OCI-LY7 (cell line): ENCODE measurements around the gene FLG2.

Experiments used
- EZH2phosphoT487 ChIP-seq: fragments of 200-600 bp; sonication (generic); IDR thresholded peaks from 2 replicates; pipeline ENCODE4 v1.6.1; 2018; ENCODE audit warnings: low read depth, borderline replicate concordance, mild to moderate bottlenecking, mixed run types, antibody characterized with exemption, low read length, moderate library complexity, mixed read lengths
- TF ChIP-seq, protein P1 (sequence below): fragments of 200-600 bp; sonication (generic); conservative IDR thresholded peaks from 2 replicates; pipeline ENCODE4 v1.5.1; 2014; ENCODE audit warnings: mild to moderate bottlenecking, antibody characterized with exemption, low read length, moderate library complexity, mixed read lengths

DNA sequence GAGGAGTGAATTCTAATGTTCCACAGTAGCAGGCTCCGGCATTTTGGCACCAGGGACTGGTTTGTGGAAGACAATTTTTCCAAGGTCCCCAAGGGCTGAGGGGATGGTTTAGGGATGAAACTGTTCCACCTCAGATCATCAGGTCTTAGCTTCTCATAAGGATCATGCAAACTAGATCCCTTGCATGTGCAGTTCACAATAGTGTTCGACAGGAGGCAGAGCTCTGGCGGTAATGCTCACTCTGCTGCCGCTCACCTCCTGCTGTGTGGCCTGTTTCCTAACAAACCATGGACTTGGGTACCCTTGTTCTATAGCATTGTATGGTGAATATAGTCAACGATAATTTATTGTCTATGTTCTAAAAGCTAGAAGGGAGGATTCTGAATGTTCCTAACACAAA lies 37.7 kb upstream of the FLG2 start:
- no peak for TF ChIP-seq EZH2phosphoT487
- TF ChIP-seq, protein P1, sequence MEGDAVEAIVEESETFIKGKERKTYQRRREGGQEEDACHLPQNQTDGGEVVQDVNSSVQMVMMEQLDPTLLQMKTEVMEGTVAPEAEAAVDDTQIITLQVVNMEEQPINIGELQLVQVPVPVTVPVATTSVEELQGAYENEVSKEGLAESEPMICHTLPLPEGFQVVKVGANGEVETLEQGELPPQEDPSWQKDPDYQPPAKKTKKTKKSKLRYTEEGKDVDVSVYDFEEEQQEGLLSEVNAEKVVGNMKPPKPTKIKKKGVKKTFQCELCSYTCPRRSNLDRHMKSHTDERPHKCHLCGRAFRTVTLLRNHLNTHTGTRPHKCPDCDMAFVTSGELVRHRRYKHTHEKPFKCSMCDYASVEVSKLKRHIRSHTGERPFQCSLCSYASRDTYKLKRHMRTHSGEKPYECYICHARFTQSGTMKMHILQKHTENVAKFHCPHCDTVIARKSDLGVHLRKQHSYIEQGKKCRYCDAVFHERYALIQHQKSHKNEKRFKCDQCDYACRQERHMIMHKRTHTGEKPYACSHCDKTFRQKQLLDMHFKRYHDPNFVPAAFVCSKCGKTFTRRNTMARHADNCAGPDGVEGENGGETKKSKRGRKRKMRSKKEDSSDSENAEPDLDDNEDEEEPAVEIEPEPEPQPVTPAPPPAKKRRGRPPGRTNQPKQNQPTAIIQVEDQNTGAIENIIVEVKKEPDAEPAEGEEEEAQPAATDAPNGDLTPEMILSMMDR = no peak
